ENCODE results near the gene KIF3A.

- TF ChIP-seq TAF1 (conservative IDR thresholded peaks at IDR 0.05): no peak
- TF ChIP-seq RAD21 (IDR thresholded peaks at IDR 0.05): no peak
- TF ChIP-seq, protein P1, sequence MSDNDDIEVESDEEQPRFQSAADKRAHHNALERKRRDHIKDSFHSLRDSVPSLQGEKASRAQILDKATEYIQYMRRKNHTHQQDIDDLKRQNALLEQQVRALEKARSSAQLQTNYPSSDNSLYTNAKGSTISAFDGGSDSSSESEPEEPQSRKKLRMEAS (IDR thresholded peaks at IDR 0.05): no peak
- TF ChIP-seq, protein P2, sequence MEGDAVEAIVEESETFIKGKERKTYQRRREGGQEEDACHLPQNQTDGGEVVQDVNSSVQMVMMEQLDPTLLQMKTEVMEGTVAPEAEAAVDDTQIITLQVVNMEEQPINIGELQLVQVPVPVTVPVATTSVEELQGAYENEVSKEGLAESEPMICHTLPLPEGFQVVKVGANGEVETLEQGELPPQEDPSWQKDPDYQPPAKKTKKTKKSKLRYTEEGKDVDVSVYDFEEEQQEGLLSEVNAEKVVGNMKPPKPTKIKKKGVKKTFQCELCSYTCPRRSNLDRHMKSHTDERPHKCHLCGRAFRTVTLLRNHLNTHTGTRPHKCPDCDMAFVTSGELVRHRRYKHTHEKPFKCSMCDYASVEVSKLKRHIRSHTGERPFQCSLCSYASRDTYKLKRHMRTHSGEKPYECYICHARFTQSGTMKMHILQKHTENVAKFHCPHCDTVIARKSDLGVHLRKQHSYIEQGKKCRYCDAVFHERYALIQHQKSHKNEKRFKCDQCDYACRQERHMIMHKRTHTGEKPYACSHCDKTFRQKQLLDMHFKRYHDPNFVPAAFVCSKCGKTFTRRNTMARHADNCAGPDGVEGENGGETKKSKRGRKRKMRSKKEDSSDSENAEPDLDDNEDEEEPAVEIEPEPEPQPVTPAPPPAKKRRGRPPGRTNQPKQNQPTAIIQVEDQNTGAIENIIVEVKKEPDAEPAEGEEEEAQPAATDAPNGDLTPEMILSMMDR (IDR thresholded peaks at IDR 0.05; ENCODE audit: low read depth, low read length, missing input control): no peak
- no peak for TF ChIP-seq ATF3 (IDR thresholded peaks at IDR 0.05)
- no peak for TF ChIP-seq HNF4G (IDR thresholded peaks at IDR 0.05)
- no peak for TF ChIP-seq FOXA1 (IDR thresholded peaks at IDR 0.05)
- TF ChIP-seq HNF4A (conservative IDR thresholded peaks at IDR 0.05): no peak
Measured at GRCh38 chr5:132771503-132771998, 34.2 kb upstream of the KIF3A start.

All from liver (tissue), 3 donors.